ENCODE measurements around the gene PHKA1.

GRCh38 chrX:72566448-72566847 lies 147.7 kb downstream of the PHKA1 start:
- TF ChIP-seq EZH2 (optimal IDR thresholded peaks at IDR 0.05; ENCODE audit: low read depth, low read length) (no peak), CTCF (IDR thresholded peaks at IDR 0.05; ENCODE audit: low read length) (no peak), EZH2phosphoT487 (IDR thresholded peaks at IDR 0.05; ENCODE audit: low read length) (no peak)
